Adipocyte (in vitro differentiated cells): ENCODE data around the gene SGMS2.

ENCODE experiments used
- DNase-seq: peaks from one replicate; pipeline ENCODE4 v3.0.0-alpha.2; 2015; ENCODE audit warnings: low read depth
- H3K27me3 ChIP-seq: replicated peaks from 2 replicates; pipeline ENCODE4 v1.7.0; 2013; ENCODE audit warnings: mild to moderate bottlenecking, low read length, moderate library complexity; ENCODE audit not compliant: control insufficient read depth, insufficient read depth
- H3K36me3 ChIP-seq: 2 replicates; pipeline ENCODE4 v1.7.0; 2013; ENCODE audit warnings: low read length, mild to moderate bottlenecking, moderate library complexity; ENCODE audit not compliant: control insufficient read depth, insufficient read depth, severe bottlenecking
- H3K4me1 ChIP-seq: 2 replicates; pipeline ENCODE4 v1.7.0; 2013; ENCODE audit warnings: mild to moderate bottlenecking, low read length, moderate library complexity; ENCODE audit not compliant: control insufficient read depth, insufficient read depth
- H3K4me3 ChIP-seq: 2 replicates; pipeline ENCODE4 v1.7.0; 2013; ENCODE audit warnings: mild to moderate bottlenecking, low read length, moderate library complexity
- H3K9ac ChIP-seq: 2 replicates; pipeline ENCODE4 v1.7.0; 2013; ENCODE audit warnings: mild to moderate bottlenecking, low read length, moderate library complexity
- H3K9me3 ChIP-seq: 2 replicates; pipeline ENCODE4 v1.7.0; 2013; ENCODE audit warnings: mild to moderate bottlenecking, low read length, moderate library complexity; ENCODE audit not compliant: control insufficient read depth

Gene SGMS2

GRCh38 chr4:107832275-107832807, 7.6 kb downstream of the SGMS2 start:
- Histone ChIP-seq H3K27me3 (no peaks in the 10 kb centered on the region), H3K4me1 (peaks cover 16% of the 10 kb centered on the region), H3K9me3 (no peaks in the 10 kb centered on the region), H3K9ac (no peak overlapping the region), H3K36me3 (no peaks in the 10 kb centered on the region), H3K4me3 (no peak overlapping the region)
- DNase-seq: no peak

- no peaks in the 10 kb centered on the region for H3K9me3 ChIP-seq
- H3K4me1 ChIP-seq: peaks cover 36% of the 10 kb centered on the region
- H3K27me3 ChIP-seq: no peaks in the 10 kb centered on the region
- no peaks in the 10 kb centered on the region for H3K36me3 ChIP-seq
- H3K4me3 ChIP-seq: no peak overlapping the region
- no peak overlapping the region for H3K9ac ChIP-seq
- no peak for DNase-seq
Observed at GRCh38 chr4:107834241-107834794, 9.6 kb downstream of the SGMS2 start.

GRCh38 chr4:107835406-107835805, 10.7 kb downstream of the SGMS2 start:
- H3K9ac ChIP-seq: peak overlapping the region; percentile 24
- H3K27me3 ChIP-seq: no peaks in the 10 kb centered on the region
- DNase-seq: no peak
- peak overlapping the region; percentile 47 for H3K4me3 ChIP-seq
- H3K4me1 ChIP-seq: peaks cover 45% of the 10 kb centered on the region
- H3K9me3 ChIP-seq: no peaks in the 10 kb centered on the region
- H3K36me3 ChIP-seq: no peaks in the 10 kb centered on the region

DNA sequence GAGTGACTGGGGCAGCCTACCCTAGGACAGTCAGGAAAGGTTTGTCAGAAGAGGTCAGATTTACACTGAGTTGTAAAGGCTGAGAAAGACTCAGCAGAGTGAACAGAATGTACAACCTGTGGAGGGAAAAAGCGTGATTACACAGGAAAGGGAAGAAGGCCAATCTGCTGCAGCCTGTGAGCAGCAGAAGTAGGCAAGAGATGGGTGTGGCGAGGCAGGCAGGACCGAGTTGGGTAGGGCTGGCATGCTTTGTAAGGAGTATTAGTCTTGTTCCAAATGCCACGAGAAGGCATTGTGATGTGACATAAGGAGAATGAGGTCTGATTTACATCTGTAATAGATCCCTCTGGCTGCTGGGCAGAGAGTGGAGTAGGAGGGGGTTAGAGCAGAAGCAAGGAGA, 12.6 kb downstream of the SGMS2 start:
- Histone ChIP-seq H3K27me3 (no peaks in the 10 kb centered on the region), H3K4me3 (no peak overlapping the region), H3K9me3 (no peaks in the 10 kb centered on the region), H3K9ac (peak overlapping the region; percentile 44), H3K36me3 (no peaks in the 10 kb centered on the region), H3K4me1 (peaks cover 45% of the 10 kb centered on the region)
- no peak for DNase-seq

GRCh38 chr4:107837776-107838618, 13.3 kb downstream of the SGMS2 start:
- DNase-seq: peak; percentile 72

DNA sequence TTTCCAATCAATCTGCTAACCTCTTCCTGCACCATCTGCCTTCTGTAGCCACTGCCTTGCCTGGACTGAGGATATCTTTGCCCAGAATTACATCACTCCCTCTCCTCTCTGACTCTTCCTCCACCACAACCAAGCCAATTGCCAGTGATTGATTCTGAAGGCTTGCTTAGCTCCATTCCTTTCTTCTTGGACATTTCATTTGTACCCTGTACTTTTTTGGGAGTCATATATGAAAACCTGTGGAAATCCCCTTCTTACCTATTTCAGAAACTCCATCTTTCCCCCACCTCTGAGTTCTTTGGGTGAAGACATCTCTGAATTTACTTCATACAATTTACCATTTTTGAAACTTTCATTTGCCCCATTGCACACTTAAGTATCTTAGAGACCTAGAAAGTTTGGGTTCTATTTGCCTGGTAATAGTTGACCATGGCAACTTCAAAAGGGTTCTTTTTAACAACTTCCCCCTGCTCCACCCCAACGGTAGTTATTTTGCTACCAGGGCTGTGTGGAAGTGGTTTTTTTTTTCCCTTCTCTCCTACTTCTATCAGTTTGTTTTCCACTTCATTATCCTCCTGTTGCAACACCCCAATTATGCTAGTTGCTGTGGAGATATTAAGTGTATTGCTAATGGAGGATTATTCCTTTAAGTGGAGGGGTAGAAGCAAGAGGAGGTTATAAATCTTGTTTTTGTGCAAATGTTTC, 14.3 kb downstream of the SGMS2 start:
- no peaks in the 10 kb centered on the region for H3K27me3 ChIP-seq
- no peaks in the 10 kb centered on the region for H3K36me3 ChIP-seq
- no peaks in the 10 kb centered on the region for H3K9me3 ChIP-seq
- peak overlapping the region; percentile 71 for H3K4me3 ChIP-seq
- DNase-seq: no peak
- H3K4me1 ChIP-seq: peaks cover 45% of the 10 kb centered on the region
- peak overlapping the region; percentile 66 for H3K9ac ChIP-seq

More at GRCh38 chr4:107837776-107838618, 13.3 kb downstream of the SGMS2 start:
- peak overlapping the region; percentile 71 for H3K4me3 ChIP-seq
- H3K9ac ChIP-seq: peak overlapping the region; percentile 66
- peaks cover 45% of the 10 kb centered on the region for H3K4me1 ChIP-seq
- H3K27me3 ChIP-seq: no peaks in the 10 kb centered on the region
- H3K36me3 ChIP-seq: no peaks in the 10 kb centered on the region
- H3K9me3 ChIP-seq: no peaks in the 10 kb centered on the region

DNA sequence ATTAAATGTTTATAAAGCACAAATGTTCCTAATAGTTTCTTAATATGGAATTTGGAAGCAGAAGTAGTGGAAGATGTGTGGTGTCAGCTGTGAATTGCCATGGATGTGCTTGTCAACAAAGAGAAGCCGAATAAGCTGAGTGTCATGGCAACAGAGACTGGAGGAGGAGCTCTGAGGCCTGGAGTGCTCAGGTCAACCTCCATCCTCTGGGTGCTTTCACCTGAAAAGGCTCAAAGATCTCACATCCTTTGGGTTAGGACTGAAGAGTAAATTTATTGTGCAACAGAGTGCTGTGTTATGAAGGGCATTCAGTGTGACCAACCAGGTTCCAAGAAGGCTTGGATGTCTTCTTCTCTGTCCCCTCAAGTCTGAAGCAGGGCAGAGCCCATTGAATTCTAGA, 18.7 kb downstream of the SGMS2 start:
- H3K4me1 ChIP-seq: peaks cover 19% of the 10 kb centered on the region
- DNase-seq: no peak
- no peaks in the 10 kb centered on the region for H3K27me3 ChIP-seq
- no peak overlapping the region for H3K4me3 ChIP-seq
- no peaks in the 10 kb centered on the region for H3K9me3 ChIP-seq
- no peak overlapping the region for H3K9ac ChIP-seq
- H3K36me3 ChIP-seq: no peaks in the 10 kb centered on the region

DNA sequence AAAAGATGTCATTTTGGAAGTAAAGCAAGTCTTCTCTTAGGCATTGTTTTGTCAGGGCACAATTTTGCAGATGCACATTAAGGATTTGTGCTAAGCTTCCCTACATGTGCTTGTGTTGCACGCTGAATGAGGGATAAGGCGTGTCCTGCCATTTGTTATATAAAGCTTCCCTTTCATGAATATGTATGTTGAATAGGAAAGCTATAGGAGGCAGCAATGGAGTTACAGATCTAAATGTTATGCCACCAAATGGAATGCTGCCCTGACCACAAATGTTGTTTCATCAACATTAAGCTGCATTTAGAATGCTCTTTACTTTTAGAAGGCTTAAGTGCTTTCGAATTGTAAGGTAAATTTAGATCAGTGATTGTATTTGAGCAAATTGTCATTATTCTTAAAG, 20.9 kb downstream of the SGMS2 start:
- Histone ChIP-seq H3K27me3 (no peaks in the 10 kb centered on the region), H3K9ac (no peak overlapping the region), H3K9me3 (no peaks in the 10 kb centered on the region), H3K4me3 (no peak overlapping the region), H3K36me3 (no peaks in the 10 kb centered on the region), H3K4me1 (no peaks in the 10 kb centered on the region)
- DNase-seq: peak; percentile 48

DNA sequence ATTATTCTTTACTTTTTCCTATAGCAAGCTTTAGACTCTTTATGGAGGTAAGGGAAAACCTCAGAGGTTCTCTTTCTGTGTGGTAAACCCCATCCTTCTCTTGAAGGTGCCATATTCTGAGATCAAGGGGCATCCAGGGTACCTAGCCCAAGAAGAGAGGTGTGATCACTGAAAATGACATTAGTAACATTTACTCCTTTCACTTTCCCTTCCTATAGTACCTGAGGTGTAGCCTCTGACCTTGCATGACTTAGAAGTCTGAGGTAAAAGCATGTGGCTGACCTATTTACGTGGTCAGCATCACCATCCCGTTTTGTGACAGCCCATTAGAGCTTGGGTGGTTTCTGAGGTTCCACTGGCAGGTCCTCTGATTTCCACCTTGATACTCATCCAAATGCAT, 25.7 kb downstream of the SGMS2 start:
- DNase-seq: no peak
- Histone ChIP-seq H3K9ac (no peak overlapping the region), H3K9me3 (no peaks in the 10 kb centered on the region), H3K36me3 (no peaks in the 10 kb centered on the region), H3K4me1 (peaks cover 27% of the 10 kb centered on the region), H3K27me3 (no peaks in the 10 kb centered on the region), H3K4me3 (no peak overlapping the region)

DNA sequence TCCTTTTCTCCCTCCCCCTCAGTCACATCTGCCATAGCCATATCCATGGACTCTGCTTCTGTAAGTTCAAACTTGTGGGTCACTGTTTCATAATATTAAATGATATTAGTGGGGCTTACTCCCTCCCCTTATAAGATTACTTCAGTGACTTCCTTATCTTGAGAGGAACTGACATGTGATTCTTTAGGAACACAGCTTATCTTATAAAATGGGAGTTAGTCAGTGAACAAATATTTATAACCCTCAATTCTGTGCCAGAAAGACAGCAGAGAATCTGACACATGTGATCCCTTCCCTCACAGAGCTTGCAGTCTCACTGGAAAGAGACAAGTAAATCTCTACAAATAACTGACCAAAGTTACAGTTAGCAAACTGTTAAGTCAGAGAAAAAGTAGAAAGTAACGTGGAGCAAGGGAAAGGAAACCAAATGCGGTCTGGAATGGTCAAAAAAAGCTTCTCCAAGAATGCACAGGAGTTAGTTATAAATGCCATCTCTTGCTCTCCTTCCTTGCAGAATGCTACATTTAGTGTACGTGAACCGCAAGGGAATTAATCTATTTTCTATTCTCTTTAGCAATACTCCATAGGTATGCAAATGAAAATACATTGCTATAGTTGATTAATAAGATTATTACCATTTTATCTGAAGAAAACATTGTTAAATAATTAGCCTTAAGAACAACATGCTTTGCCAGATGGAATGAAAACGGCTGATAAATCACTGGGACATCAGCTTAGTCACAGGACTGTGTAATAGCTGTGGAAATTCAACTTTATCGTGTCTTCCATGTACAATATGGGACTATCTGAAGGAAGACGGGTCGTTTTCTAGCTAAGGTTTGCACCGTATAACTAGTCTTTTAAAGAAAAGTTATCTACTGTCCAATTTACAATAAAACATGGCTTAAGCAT, 29.0 kb downstream of the SGMS2 start:
- Histone ChIP-seq H3K36me3 (no peaks in the 10 kb centered on the region), H3K4me1 (peaks cover 42% of the 10 kb centered on the region), H3K9me3 (no peaks in the 10 kb centered on the region), H3K4me3 (peak overlapping the region; percentile 77), H3K9ac (peak overlapping the region; percentile 71), H3K27me3 (no peaks in the 10 kb centered on the region)
- DNase-seq: peak; percentile 33
